DND-41 (cell line): Measurements from ENCODE around the gene PLVAP.

Experiments
- ATAC-seq: fragments of 200-7000 bp; cut with Tn5 transposase; 3 replicates; pipeline ENCODE4 v1.9.1; 2021; ENCODE audit warnings: low read depth; ENCODE audit not compliant: insufficient read depth
- DNase-seq: peaks from one replicate; pipeline ENCODE4 v3.0.0-alpha.2; 2020
- H2AFZ ChIP-seq: 2 replicates; pipeline ENCODE4 v1.6.0; 2012; ENCODE audit warnings: low read depth, low read length
- H3K27ac ChIP-seq: 2 replicates; pipeline ENCODE4 v1.5.1; 2012; ENCODE audit warnings: low read length, inconsistent platforms
- H3K27me3 ChIP-seq: fragments of 200-600 bp; sonication (generic); 2 replicates; pipeline ENCODE4 v1.6.0; 2012; ENCODE audit warnings: low read length, mild to moderate bottlenecking, inconsistent platforms; ENCODE audit not compliant: insufficient read depth, poor library complexity
- H3K36me3 ChIP-seq: 2 replicates; pipeline ENCODE4 v1.5.1; 2012; ENCODE audit warnings: low read length, inconsistent platforms; ENCODE audit not compliant: insufficient read depth
- H3K4me1 ChIP-seq: 2 replicates; pipeline ENCODE4 v1.5.1; 2012; ENCODE audit warnings: mild to moderate bottlenecking, low read length; ENCODE audit not compliant: insufficient read depth
- H3K4me2 ChIP-seq: 2 replicates; pipeline ENCODE4 v1.6.0; 2012; ENCODE audit warnings: mild to moderate bottlenecking, moderate library complexity, low read length, inconsistent platforms; ENCODE audit not compliant: insufficient read depth
- H3K4me3 ChIP-seq, 2 experiments: fragments of 200-600 bp in 1 of 2; shearing (Covaris generic) in 1 of 2; 2 replicates each; pipeline ENCODE4 v1.5.1; 2012 to 2016; ENCODE audit warnings: inconsistent platforms in 2 of 2, low read length in 2 of 2, mild to moderate bottlenecking in 2 of 2, low read depth in 1 of 2, moderate library complexity in 1 of 2
- H3K79me2 ChIP-seq: 2 replicates; pipeline ENCODE4 v1.6.0; 2012; ENCODE audit warnings: low read length, inconsistent platforms; ENCODE audit not compliant: insufficient read depth
- H3K9ac ChIP-seq: 2 replicates; pipeline ENCODE4 v1.6.0; 2012; ENCODE audit warnings: low read depth, mild to moderate bottlenecking, inconsistent platforms, low read length, moderate library complexity
- H3K9me3 ChIP-seq: 2 replicates; pipeline ENCODE4 v1.5.1; 2012; ENCODE audit warnings: low read length, moderate library complexity, mild to moderate bottlenecking, inconsistent platforms; ENCODE audit not compliant: insufficient read depth, severe bottlenecking
- H4K20me1 ChIP-seq: 2 replicates; pipeline ENCODE4 v1.6.0; 2012; ENCODE audit warnings: low read length; ENCODE audit not compliant: insufficient read depth
- EZH2 ChIP-seq: IDR thresholded peaks from 3 replicates; pipeline ENCODE4 v1.6.1; 2012; ENCODE audit warnings: borderline replicate concordance, low read depth, mild to moderate bottlenecking, moderate library complexity, low read length, inconsistent platforms; ENCODE audit not compliant: severe bottlenecking
- TF ChIP-seq, protein P1 (sequence below): IDR thresholded peaks from 2 replicates; pipeline ENCODE4 v1.5.1; 2012; ENCODE audit warnings: borderline replicate concordance, low read length, moderate library complexity, mild to moderate bottlenecking; ENCODE audit not compliant: poor library complexity, severe bottlenecking; ENCODE audit errors: extremely low read depth

PLVAP gene

GRCh38 chr19:17389957-17390664, 13.0 kb upstream of the PLVAP start:
- H3K4me2 ChIP-seq = no peak overlapping the region
- peaks cover 20% of the 10 kb centered on the region for H3K4me1 ChIP-seq
- ATAC-seq (no peak), DNase-seq (no peak)
- no peak overlapping the region for H3K4me3 ChIP-seq
- no peak overlapping the region for H3K27ac ChIP-seq
- H3K79me2 ChIP-seq = no peaks in the 10 kb centered on the region
- peaks cover 3% of the 10 kb centered on the region for H3K27me3 ChIP-seq
- no peaks in the 10 kb centered on the region for H4K20me1 ChIP-seq
- H3K9ac ChIP-seq = no peak overlapping the region
- TF ChIP-seq EZH2 = no peak
- TF ChIP-seq, protein P1, sequence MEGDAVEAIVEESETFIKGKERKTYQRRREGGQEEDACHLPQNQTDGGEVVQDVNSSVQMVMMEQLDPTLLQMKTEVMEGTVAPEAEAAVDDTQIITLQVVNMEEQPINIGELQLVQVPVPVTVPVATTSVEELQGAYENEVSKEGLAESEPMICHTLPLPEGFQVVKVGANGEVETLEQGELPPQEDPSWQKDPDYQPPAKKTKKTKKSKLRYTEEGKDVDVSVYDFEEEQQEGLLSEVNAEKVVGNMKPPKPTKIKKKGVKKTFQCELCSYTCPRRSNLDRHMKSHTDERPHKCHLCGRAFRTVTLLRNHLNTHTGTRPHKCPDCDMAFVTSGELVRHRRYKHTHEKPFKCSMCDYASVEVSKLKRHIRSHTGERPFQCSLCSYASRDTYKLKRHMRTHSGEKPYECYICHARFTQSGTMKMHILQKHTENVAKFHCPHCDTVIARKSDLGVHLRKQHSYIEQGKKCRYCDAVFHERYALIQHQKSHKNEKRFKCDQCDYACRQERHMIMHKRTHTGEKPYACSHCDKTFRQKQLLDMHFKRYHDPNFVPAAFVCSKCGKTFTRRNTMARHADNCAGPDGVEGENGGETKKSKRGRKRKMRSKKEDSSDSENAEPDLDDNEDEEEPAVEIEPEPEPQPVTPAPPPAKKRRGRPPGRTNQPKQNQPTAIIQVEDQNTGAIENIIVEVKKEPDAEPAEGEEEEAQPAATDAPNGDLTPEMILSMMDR = no peak
- no peaks in the 10 kb centered on the region for H3K36me3 ChIP-seq
- H2AFZ ChIP-seq = no peak overlapping the region
- no peaks in the 10 kb centered on the region for H3K9me3 ChIP-seq

GRCh38 chr19:17389288-17389687, 12.1 kb upstream of the PLVAP start:
- peaks cover 16% of the 10 kb centered on the region for H3K4me1 ChIP-seq
- H3K4me3 ChIP-seq = no peak overlapping the region
- no peaks in the 10 kb centered on the region for H3K79me2 ChIP-seq
- H3K27ac ChIP-seq = no peak overlapping the region
- no peaks in the 10 kb centered on the region for H3K36me3 ChIP-seq
- ATAC-seq (no peak), DNase-seq (no peak)
- peaks cover 3% of the 10 kb centered on the region for H3K27me3 ChIP-seq
- no peak overlapping the region for H3K4me2 ChIP-seq
- no peak overlapping the region for H2AFZ ChIP-seq
- H3K9me3 ChIP-seq = no peaks in the 10 kb centered on the region
- H3K9ac ChIP-seq = no peak overlapping the region
- no peaks in the 10 kb centered on the region for H4K20me1 ChIP-seq
- TF ChIP-seq, protein P1 = no peak
- TF ChIP-seq EZH2 = no peak

DNA sequence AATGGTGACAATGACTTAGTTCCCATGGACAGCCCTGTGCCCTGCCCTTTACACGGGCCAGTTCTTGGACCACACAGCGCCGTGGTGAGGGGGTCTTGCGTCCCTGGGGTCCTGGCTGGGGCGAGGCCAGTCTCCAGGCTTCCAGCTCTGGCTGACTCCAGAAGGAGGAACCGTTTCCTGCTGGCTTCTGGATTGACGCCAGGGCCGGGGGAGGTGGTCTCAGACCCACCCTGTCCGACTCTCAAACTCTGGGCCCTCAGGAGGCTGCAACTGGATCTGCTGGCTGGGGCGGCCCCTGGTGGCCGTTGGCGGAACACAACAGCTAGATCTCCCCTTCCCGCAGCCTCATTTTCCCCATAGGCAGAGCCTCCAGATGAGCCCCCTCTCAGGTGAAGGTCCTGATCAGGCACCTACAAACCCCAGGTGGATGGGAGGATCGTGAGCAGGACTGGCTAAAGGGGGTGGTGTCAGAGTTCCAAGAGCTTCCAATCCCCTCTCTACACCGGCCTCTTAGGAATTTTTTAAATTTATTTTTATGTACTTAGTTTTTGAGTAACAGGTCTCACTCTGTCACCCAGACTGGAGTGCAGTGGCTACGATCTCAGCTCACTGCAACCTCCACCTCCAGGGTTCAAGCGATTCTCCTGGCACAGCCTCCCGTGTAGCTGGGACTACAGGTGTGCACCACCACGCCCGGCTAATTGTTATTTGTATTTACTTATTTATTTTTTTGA, 8.9 kb upstream of the PLVAP start:
- TF ChIP-seq, protein P1 = peak; percentile 95
- no peak for TF ChIP-seq EZH2
- Histone ChIP-seq H3K27me3 (no peaks in the 10 kb centered on the region), H4K20me1 (no peaks in the 10 kb centered on the region), H2AFZ (no peak overlapping the region), H3K27ac (no peak overlapping the region), H3K9ac (no peak overlapping the region), H3K79me2 (no peaks in the 10 kb centered on the region), H3K4me3 (no peak overlapping the region), H3K36me3 (no peaks in the 10 kb centered on the region), H3K9me3 (no peaks in the 10 kb centered on the region), H3K4me1 (peaks cover 22% of the 10 kb centered on the region), H3K4me2 (no peak overlapping the region)
- ATAC-seq = peak; percentile 79
- DNase-seq = peak; percentile 75
